Astrocyte of the cerebellum (primary cell): ENCODE data around the gene PADI2.

ENCODE experiments used
- DNase-seq: peaks from one replicate; pipeline ENCODE4 v3.0.0-alpha.2; 2011; ENCODE audit warnings: low read depth
- H3K4me3 ChIP-seq: 2 replicates; pipeline ENCODE4 v1.5.1; 2011; ENCODE audit warnings: mild to moderate bottlenecking, low read depth, low read length, moderate library complexity
- in situ Hi-C: cut with HindIII; loops from 2 replicates; pipeline ENCODE4 v1.10.0; 2017; ENCODE audit warnings: low sequenced_read_pairs
- TF ChIP-seq, protein P1 (sequence below): IDR thresholded peaks from 2 replicates; pipeline ENCODE4 v1.5.1; 2012; ENCODE audit warnings: low read length, low read depth, moderate library complexity, mild to moderate bottlenecking; ENCODE audit errors: missing control alignments

Gene PADI2

GRCh38 chr1:17099616-17100340, 19.5 kb downstream of the PADI2 start:
- TF ChIP-seq, protein P1, sequence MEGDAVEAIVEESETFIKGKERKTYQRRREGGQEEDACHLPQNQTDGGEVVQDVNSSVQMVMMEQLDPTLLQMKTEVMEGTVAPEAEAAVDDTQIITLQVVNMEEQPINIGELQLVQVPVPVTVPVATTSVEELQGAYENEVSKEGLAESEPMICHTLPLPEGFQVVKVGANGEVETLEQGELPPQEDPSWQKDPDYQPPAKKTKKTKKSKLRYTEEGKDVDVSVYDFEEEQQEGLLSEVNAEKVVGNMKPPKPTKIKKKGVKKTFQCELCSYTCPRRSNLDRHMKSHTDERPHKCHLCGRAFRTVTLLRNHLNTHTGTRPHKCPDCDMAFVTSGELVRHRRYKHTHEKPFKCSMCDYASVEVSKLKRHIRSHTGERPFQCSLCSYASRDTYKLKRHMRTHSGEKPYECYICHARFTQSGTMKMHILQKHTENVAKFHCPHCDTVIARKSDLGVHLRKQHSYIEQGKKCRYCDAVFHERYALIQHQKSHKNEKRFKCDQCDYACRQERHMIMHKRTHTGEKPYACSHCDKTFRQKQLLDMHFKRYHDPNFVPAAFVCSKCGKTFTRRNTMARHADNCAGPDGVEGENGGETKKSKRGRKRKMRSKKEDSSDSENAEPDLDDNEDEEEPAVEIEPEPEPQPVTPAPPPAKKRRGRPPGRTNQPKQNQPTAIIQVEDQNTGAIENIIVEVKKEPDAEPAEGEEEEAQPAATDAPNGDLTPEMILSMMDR: no peak
- in situ Hi-C loops: no loop called here
- DNase-seq: no peak
- no peak overlapping the region for H3K4me3 ChIP-seq

DNA sequence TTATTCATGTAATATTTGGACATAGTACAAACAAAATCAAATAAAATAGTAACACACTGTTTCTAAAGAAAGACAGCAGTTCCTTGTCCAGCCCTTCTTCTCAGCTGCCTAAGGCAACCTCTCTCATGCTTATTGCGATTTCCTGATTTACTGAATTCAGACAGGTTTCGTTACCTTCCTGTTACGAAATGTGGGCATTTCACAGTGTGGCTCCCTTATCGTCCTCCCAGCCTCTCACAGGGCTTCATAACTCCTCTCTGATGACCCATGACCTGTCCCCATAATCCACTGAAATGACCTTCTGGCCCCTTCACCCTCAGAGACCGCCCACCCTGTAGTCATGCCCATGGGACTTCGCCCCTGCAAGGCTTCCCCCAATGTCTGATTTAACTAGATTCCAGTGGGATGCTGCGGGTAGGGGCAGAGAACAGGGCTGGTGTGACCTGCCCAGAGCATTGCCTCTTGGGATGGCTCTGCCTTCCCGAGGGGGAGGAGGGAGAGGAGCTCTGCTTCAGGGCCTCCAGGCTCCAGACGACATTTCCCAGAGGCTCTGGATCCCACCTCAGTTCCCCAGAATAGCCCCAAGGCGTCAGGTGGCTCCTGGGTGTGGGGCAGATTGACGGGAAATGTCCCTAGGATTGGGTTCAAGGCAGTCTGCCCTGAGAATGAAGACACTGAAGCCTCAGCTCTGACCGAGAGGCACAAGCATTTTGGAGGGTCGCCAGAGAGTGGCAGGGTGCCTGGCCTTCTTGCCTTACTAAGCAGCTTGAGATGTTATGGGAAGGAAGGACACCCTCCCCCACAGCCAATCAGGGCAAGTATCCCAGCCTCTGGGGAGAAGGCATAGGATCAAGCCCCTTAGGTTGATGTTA, 20.6 kb downstream of the PADI2 start:
- TF ChIP-seq, protein P1: no peak
- in situ Hi-C loops: no loop called here
- no peak for DNase-seq
- H3K4me3 ChIP-seq: no peak overlapping the region

DNA sequence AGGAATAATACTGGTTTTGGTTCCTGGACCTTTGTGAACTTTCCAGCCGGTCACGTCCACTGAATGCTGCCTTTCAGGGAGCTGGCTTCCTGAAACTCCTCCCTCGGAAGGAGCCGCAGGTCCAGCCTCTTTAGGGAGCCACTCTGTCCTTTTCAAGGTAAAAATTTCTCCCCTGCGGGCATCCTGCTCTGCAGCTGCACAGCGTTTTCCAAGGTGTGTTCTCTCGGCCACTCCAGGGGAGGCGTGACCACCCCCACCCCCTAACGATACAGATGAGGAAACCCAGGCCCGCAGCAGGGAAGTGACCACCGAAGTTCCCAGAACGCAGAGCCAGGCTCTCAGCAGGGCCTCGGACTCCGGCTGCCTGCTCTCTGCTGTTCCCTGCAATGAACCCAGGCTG, 21.5 kb downstream of the PADI2 start:
- in situ Hi-C loops: no loop called here
- DNase-seq: no peak
- H3K4me3 ChIP-seq: no peak overlapping the region
- TF ChIP-seq, protein P1: no peak

GRCh38 chr1:17097147-17097546, 22.1 kb downstream of the PADI2 start:
- in situ Hi-C loops: no loop called here
- DNase-seq: no peak
- TF ChIP-seq, protein P1: no peak
- no peak overlapping the region for H3K4me3 ChIP-seq

- no peak for DNase-seq
- in situ Hi-C loops: no loop called here
- TF ChIP-seq, protein P1: no peak
- H3K4me3 ChIP-seq: no peak overlapping the region
Measured at GRCh38 chr1:17096584-17096983, 22.7 kb downstream of the PADI2 start.

GRCh38 chr1:17095141-17095540, 24.1 kb downstream of the PADI2 start:
- TF ChIP-seq, protein P1: no peak
- in situ Hi-C loops: no loop called here

More at GRCh38 chr1:17095141-17095540, 24.1 kb downstream of the PADI2 start:
- no peak for DNase-seq
- H3K4me3 ChIP-seq: no peak overlapping the region
